PC-9 (cell line): ENCODE measurements around the gene HYDIN.

Experiments
- CTCF ChIP-seq: fragments of 200-600 bp; sonication (generic); conservative IDR thresholded peaks from 2 replicates; pipeline ENCODE4 v1.6.1; 2017; ENCODE audit warnings: mixed run types, antibody characterized with exemption, mild to moderate bottlenecking, moderate library complexity
- EZH2 ChIP-seq: fragments of 200-600 bp; sonication (generic); IDR thresholded peaks from 2 replicates; pipeline ENCODE4 v1.8.0; 2017; ENCODE audit warnings: antibody characterized with exemption, low read depth

DNA sequence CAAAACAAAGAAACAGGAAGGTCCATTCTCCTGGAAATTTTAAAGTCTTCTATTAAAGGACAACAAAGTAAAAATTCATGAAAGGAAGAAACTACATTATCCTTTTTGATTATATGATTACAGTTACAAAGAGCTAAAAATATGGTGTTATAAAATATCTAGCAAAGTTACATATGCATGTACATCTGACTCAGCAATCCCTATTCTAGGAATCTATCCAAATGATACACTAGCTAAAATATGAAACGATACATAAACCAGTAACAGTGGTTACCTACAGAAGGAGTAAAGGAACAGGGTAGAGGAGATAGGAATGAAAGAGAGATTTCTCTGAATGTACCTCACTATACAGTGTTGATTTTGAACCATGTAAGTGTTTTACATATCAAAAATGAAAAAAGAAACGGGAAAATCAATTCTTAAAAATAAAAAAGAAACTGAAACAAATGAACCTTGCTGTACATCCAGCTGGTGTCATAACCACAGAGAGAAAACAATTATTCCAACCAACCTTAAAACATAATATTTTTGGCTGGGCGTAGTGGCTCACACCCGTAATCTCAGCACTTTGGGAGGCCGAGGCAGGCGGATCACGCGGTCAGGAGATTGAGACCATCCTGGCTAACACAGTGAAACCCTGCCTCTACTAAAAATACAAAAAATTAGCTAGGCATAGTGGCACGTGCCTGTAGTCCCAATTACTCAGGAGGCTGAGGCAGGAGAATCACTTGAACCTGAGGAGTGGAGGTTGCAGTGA lies 41.4 kb downstream of the HYDIN start:
- TF ChIP-seq CTCF (no peak), EZH2 (no peak)
